Panc1 (cell line): ENCODE measurements around the gene GUF1.

Experiments used
- TF ChIP-seq, protein P1 (sequence below): fragments of 450-650 bp; IDR thresholded peaks from 2 replicates; pipeline ENCODE4 v1.5.1; 2017; ENCODE audit warnings: mild to moderate bottlenecking
- TF ChIP-seq, protein P2 (sequence below), 2 experiments: IDR thresholded peaks; 2 replicates each; pipeline ENCODE4 v1.6.1; 2011 to 2012; ENCODE audit warnings: low read depth in 2 of 2, control low read depth in 1 of 2, low read length in 1 of 2, mild to moderate bottlenecking in 1 of 2, moderate library complexity in 1 of 2; ENCODE audit not compliant: insufficient read depth in 1 of 2

GRCh38 chr4:44725726-44726037 lies 47.5 kb downstream of the GUF1 start:
- TF ChIP-seq, protein P1, sequence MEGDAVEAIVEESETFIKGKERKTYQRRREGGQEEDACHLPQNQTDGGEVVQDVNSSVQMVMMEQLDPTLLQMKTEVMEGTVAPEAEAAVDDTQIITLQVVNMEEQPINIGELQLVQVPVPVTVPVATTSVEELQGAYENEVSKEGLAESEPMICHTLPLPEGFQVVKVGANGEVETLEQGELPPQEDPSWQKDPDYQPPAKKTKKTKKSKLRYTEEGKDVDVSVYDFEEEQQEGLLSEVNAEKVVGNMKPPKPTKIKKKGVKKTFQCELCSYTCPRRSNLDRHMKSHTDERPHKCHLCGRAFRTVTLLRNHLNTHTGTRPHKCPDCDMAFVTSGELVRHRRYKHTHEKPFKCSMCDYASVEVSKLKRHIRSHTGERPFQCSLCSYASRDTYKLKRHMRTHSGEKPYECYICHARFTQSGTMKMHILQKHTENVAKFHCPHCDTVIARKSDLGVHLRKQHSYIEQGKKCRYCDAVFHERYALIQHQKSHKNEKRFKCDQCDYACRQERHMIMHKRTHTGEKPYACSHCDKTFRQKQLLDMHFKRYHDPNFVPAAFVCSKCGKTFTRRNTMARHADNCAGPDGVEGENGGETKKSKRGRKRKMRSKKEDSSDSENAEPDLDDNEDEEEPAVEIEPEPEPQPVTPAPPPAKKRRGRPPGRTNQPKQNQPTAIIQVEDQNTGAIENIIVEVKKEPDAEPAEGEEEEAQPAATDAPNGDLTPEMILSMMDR: no peak
- TF ChIP-seq, protein P2, sequence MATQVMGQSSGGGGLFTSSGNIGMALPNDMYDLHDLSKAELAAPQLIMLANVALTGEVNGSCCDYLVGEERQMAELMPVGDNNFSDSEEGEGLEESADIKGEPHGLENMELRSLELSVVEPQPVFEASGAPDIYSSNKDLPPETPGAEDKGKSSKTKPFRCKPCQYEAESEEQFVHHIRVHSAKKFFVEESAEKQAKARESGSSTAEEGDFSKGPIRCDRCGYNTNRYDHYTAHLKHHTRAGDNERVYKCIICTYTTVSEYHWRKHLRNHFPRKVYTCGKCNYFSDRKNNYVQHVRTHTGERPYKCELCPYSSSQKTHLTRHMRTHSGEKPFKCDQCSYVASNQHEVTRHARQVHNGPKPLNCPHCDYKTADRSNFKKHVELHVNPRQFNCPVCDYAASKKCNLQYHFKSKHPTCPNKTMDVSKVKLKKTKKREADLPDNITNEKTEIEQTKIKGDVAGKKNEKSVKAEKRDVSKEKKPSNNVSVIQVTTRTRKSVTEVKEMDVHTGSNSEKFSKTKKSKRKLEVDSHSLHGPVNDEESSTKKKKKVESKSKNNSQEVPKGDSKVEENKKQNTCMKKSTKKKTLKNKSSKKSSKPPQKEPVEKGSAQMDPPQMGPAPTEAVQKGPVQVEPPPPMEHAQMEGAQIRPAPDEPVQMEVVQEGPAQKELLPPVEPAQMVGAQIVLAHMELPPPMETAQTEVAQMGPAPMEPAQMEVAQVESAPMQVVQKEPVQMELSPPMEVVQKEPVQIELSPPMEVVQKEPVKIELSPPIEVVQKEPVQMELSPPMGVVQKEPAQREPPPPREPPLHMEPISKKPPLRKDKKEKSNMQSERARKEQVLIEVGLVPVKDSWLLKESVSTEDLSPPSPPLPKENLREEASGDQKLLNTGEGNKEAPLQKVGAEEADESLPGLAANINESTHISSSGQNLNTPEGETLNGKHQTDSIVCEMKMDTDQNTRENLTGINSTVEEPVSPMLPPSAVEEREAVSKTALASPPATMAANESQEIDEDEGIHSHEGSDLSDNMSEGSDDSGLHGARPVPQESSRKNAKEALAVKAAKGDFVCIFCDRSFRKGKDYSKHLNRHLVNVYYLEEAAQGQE (IDR thresholded peaks at IDR 0.05; ENCODE audit: insufficient read depth in 1 of 2, low read depth in 2 of 2, low read length in 1 of 2): no peak
